HG03442 (cell line): ENCODE results near the gene FAM32A.

Experiments used
- ATAC-seq: cut with Tn5 transposase; IDR thresholded peaks from one replicate; pipeline ENCODE4 v1.9.1; 2021; ENCODE audit warnings: mild to moderate bottlenecking, moderate library complexity; ENCODE audit not compliant: unreplicated experiment

Gene FAM32A

DNA sequence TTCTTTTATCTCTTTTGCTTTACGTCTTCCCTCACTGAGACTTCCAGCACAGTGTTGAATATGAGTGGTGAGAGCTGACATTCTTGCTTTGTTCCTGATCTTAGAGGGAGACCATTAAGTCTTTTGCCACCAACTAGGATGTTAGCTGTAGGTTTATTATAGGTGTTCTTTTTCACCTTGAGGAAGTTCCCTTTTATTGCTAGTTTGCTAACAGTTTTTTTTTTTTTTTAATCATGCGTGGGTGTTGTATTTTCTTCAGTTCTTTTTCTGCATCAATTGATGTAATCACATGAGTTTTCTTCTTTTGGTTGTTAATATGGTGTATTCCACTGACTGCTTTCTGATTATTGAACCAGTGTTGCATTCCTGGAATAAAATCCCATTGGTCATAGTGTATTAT lies 33.6 kb downstream of the FAM32A start:
- no peak for ATAC-seq

DNA sequence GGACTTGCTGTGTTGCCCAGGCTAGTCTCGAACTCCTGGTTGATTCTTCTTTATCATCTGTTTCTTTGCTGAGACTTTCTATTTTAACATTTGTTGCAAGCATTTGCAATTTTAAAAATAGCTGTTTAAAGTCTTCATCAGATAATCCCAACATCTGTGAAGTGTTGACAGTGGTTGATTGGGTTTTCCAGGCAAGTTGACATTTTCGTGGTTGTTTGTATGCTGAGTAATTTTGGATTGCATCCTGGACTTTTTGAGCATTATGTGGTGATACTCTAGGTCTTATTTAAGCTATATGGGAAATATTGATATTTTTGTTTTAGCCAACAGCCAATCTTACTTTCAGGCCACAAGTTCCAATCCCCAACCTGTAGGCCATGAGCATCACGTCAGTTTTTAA lies 37.6 kb downstream of the FAM32A start:
- no peak for ATAC-seq

DNA sequence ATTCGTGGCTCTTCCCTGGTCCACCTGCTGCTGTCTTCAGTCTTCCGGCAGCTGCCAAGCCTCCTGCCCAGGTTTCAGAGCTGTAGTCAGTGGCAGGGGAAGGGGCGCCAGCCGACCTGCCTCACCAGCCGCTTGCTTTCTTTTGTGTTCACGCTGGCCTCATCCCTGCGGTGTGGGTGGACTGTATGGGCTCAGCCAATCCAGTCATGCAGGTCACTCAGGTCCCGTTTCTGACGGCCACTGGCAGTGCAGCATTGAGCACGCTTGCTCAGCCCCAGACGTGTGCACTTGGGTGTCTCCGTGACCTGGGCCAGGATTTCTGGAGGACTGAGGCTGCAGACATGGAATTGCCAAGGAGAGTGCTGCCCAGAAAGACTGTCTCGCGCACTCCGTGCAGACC lies 38.5 kb downstream of the FAM32A start:
- no peak for ATAC-seq

DNA sequence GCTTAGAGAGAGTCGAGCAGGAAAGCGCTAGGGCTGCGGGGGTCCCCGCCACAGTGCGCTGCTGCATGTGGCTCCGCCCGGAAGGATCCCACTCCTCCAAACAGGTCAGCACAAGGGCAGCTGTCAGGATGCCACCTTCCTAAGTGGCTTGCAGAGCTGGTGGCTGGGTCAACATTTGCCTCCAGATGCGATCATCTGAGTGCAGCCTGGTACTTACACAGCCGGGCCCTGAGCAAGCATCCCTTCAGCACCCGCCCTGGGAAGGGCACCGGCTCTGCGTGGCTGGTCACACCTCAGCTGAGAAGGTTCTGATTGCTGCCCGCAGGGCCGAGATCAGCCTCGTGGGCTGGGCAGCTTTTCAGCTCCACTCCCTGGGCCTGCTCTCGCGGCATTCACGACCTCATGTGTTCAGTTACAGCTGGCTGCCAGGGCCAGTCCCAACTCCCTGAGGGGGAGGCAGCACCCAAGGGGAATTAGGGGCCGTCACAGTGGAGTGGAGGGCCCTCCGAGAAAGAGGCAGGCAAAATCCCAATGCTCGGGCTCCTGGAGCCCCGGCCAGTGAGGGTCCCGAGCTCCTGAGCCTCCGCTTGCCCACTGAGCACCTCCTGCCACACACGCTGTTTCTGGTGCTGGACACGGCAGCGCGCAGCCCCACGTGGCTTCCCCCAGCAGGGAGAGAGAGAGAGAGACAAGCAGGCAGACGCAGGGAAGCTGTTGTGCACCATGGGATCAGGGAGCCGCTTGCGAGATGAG lies 39.3 kb downstream of the FAM32A start:
- ATAC-seq: no peak

DNA sequence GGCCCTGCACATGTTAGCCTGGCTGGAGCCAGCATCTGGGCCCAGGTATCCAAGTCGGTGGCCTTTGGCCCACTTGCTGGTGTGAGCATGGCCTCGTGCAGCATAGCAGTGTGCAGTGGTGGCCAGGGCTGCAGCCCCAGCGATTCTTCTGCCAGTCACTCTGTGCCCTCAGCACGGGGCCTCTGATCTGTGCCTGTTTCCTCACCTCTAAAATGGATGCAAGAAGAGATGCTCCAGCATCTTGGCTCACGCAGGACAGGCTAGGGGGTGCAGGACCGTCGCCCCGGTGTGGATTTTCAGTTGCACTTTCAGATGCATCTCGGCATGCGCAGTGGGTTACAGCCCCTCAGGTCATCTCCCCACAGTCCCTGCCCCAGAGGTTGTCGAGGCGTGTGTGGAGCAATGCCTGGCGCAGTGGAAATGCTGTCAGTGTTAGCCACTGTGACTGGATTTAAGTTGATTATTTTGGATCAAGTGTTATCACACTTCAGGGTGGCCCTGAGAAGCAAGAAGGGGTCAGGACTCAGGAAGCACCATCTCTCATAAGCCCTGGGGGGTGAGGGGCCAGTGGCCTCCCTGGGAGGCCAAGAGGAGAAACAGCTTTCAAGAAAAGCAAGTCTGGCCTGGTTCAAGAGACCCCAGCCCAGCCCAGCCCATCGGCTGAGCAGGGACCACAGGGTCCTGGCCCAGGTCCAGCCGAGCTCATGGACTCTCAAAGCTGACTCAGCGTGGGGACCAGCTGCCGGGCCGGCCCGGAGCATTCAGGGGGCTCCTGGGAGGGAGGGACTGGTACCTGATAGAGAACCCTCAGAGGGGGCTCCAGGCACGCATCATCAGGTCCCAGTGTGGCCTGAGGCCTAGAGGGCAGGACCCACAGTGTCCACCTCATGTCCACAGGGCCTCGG lies 40.3 kb downstream of the FAM32A start:
- no peak for ATAC-seq

DNA sequence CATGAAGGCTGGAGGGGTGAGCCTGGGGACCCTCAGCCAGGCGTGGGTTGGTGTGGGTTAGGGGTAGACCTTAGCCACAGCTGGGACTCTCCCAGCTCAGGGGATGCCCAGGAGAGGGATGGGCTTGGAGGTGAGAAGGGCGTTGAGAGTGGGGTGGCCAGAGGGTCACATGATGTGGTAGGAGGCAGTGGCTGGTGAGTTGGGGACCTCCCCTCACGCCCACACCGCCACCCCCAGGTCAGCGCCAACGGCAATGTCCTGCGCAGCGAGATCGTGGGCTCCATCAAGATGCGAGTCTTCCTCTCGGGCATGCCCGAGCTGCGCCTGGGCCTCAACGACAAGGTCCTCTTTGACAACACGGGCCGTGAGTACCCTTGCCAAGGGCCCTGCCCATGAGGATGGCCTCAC lies 41.0 kb downstream of the FAM32A start:
- no peak for ATAC-seq

DNA sequence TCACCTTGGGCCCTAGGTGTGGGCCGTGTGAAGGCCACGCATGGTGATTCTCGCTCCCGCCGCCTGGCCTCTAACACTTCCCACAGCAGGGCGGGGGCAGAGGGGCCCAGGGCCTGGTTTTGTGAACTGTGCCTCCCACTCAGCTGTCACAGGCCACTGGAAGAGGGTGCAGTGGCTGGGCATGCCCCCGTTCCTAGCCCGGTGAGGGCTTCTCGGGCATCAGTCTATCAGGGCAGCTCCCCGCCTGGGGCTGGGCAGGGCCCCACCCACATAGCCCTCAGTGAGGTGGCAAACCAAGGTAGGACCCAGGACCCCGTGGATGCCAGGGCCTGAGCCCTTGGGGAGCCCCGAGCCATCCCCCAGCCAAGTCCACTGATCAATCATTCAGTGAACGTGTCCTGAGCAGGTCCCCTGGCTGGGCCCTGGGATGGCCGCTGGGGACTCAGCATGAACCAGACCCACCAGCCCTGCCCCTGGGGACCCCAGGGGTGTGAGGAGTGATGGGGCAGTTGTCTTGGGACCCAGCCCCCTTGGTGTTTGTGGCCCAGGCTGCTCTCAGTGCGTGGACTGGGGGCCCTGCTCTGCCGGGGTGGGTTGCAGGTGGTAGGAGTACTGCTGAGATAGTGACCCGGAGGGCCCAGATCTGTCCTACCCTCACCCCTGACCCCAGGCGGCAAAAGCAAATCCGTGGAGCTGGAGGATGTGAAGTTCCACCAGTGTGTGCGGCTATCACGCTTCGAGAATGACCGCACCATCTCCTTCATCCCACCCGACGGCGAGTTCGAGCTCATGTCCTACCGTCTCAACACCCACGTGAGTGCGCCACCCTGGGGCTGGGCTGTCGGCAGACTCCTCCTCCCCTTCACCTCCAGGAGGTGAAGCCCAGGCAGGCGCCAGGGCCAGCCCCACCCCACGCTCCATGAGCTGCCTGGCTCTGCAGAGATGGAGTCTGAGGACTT lies 41.9 kb downstream of the FAM32A start:
- ATAC-seq: no peak

DNA sequence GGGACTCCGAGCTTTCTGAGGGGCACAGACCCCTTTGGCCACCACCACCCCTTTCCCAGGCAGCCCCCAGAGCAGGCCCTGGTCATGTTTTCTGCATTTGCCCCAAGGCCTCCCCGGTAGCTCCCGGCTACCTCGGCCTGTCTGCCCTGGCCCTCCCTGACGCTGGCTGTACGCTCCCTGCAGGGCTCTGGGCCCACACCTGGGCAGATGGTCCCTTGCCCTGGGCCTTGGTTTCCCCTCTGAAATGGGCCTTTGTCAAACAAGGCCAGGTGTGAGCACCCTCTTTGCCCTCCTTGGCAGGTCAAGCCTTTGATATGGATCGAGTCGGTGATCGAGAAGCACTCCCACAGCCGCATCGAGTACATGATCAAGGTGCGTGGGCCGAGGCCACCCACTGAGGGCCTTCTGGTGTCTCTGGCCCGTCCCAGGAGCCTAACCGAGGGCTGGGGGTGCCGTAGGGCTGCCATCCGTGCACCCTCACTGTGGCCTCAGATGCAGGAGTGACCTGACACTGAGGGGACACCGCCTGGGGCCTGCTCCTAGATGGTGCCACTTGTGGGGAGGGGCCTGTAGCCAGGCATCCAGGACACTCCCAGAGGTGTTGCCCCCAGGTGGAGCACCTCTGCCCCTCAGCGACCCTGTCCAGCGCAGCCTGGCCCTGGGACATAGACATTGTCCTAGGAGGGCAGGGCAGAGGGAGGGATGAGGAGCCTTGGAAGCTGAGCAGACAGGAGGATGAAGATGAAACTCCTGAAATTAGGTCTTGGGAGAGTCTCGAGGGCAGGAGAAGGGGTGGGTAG lies 42.8 kb downstream of the FAM32A start:
- ATAC-seq: no peak

DNA sequence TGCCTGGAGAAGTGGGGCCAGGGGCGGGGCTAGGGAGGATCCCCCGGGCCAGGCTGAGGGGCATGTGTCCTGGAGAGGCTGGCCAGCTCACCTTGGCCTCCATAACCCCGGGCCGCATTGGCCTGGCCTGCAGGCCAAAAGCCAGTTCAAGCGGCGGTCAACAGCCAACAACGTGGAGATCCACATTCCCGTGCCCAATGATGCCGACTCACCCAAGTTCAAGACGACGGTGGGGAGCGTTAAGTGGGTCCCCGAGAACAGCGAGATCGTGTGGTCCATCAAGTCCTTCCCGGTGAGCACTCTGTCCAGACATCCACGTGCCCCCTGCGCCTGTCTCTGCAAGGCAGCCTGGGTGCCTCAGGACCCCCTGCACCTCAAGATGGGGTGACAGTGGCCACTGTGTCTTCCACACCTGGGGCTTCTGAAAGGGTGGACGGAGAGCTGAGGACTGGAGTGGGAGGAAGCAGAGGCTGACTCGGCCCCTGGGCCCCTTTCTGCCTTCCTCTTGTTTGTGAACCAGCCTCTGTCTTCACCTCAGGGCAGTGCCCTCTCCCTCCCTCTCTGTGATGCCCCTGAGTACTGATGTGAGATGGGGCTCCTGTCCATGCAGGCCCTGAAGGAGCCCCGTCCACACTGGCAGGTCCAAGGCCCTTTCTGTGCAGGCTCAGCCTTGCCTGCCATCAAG lies 43.6 kb downstream of the FAM32A start:
- ATAC-seq: no peak

DNA sequence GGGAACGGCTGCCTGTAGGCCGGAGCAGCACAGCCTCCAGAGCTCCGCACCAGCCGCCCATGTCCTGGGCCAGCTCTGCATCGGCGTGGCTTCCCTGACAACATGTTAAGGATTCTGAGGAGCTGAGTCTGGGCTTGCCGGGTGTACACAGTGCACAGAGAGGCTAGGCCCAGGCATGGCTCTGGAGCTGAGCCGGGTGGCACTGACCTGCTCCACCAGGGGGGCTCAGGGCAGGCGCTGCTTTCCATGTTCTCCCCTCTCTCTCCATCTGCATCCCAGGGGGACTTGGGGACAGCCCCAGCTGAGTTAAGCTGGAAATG lies 44.1 kb downstream of the FAM32A start:
- no peak for ATAC-seq

DNA sequence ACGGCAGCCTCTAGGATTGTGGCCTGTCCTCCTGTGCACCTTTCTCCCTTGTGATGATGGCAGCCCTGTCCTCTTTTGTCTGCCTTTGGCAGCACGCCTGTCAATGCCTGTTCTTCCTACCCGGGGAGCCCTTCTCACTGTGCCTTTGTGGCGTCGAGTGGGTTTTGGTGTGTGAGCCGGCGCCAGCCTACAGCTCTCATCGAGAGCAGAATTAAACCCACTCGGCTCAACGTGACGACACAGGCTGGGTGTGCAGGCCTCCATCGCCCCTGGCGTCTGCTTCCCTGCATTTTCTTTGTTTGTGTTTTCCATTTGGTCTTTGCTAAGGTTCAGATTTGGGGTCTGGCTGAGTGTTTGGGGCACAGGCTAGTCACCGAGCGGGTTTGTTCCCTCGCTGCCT lies 46.9 kb downstream of the FAM32A start:
- no peak for ATAC-seq

DNA sequence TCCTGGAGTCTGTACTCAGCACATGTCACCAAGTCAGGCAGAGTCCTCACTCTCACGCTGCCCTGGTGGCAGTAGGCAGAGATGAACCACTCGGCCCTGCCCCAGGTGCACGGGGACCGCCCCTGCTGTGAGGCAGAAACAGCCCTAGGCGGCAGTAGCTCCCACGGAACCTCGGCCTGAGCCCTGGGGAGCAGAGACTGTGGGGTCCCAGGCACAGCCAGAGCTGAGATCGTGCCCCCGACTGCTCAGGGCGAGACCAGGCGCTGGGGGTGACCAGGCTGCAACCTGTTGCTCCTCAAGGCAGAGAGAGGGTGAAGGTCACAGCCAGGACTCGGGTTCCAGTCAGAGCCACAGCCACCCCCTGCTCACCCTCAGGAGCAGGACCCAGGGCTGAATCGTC lies 47.4 kb downstream of the FAM32A start:
- no peak for ATAC-seq

DNA sequence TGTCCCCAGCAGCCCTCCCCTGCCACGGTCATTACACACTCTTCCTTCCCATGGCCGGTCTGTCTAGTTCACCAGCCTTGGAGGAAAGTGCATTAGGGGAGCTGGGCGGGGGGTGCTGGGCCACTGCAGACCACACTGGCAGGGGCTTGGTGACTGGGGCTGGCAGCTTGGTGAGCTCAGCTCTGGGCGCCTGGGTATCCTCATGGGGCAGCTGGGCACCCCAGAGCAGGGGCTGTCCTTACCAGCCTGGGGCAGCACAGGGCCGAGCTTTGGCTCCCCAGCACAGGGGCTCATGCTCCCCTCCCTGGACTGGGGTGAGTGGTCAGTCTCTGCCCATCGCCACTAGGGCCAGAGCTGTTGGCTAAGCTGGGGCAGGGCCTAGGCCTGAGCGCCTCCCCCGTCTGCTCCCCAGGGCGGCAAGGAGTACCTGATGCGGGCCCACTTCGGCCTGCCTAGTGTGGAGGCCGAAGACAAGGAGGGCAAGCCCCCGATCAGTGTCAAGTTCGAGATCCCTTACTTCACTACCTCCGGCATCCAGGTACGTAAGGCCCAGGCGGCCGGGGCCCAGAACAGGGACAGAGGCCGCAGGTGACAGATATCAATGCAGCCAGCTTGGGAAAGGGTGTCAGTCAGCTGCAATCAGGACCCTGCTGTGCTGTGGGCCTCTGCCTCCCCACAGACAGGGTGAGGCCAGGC lies 48.0 kb downstream of the FAM32A start:
- no peak for ATAC-seq

DNA sequence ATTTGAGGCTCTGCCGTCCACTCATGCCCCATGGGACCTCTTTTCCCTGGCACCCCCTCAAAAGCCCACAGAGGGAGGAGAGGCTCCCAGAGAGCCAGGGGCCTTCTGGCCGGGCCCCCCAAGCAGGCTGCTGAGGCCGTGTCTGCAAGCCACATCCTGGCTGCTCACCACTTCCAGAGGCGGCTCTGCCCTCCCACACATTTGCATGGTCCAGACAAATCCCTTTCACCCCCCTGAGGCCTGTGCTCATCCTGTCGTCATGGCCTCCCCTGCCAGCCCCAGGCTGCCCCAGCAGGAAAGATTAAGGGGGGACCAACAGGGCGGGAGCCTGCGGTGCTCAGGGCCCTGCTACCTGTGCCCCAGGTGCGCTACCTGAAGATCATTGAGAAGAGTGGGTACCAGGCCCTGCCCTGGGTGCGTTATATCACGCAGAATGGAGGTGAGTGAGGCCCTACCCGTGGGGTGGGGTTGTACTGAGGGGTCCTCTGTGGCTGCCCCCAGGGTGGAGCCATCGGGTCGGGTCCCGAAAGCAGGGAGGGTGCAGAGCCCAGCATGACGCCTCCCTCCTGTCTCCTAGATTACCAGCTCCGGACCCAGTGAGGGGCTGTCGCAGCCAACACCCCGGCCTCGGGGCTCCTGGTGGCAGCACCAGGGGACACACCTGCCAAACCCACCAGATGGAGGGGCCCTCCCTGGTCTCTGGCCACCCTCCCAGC lies 48.8 kb downstream of the FAM32A start:
- no peak for ATAC-seq

DNA sequence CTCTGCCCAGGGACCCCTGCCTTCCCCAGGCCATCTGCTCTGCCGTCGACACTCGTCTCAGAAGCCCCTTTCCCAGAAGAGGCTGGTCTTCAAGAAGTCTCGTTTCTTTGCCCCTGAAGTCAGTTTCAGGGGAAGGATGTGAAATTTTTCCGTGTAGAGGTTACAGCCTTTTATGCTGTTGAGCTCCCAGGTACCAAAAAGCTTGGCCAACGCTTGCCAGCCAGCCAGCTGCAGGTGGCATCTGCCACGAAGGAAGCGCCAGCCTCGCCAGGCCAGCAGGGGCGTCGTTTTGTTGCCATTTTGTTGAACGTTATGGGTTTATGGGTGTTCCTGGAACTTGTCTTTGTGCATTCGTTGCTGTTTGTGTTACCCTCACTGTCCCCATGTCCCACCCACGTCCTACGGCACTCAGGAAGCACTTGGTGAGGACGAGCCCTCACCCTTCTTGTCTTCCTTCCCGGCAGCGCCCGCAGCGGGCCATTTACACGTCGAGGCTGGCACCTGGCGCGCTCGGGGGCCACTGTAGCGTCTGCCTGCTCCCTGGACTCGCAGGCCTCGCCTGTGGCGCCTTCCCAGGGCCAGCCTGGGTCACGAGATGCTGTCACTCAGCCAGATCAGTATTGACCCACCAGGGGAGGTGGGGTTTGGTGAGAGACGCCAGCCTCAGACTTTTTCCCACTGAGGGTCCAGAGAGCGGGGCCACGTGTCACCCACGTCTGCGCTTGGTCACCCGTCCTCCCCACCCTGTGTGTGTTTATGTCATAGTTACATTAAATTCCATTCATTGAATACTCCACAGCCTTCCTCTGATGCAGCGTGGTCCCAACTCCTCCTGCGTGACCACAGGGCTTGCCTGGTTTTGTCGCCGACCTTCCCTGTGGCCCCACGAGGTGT lies 49.6 kb downstream of the FAM32A start:
- ATAC-seq: no peak

DNA sequence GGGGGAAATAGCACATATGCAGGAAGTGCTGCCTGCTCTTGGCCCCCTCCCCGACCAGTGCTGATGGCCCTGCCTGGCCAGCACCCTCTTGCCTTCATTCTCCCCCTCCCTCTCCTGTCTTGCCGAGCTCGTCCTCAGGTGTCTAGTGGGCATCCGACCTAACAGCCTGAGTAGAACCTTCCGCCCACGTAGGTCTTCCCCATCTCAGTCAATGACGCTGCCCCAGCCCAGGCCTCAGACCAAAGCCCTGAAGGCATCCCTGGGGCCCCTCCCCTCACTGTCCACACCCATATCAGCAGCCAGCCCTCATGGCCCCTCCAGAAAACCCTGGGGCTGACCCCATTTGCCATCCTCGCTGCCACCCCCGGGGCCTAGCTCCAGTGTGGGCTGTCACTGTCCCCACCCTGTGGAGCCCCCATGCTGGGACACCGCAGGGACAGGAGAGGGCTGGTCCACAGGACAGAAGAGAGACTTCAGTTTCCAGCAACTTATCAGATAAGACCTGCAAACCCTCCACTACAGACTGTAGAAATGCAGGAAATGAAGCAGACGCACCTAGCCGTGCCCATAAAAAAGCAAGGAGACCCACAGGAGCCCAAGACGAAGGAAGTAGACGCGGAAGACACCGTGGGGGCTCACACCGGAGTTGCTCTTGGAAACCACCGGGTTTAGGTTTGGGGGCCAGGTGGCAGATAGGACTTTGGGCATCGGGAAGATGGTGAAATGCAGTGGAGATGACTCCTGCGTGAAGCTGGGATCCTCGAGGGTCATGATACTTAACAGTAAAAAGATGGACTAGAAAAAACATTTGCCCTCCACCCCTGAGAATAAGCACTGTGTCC lies 50.8 kb downstream of the FAM32A start:
- ATAC-seq: no peak
